Coronary artery (tissue), 2 donors: Measurements from ENCODE around the gene KATNB1.

Source experiments
- DNase-seq: peaks from one replicate; pipeline ENCODE4 v3.0.0-alpha.2; 2017; ENCODE audit warnings: low spot score
- H3K27ac ChIP-seq, 2 donors: fragments of 200-600 bp; sonication (generic); one replicate each; pipeline ENCODE4 v1.5.1; 2016 to 2019
- H3K4me3 ChIP-seq: fragments of 200-600 bp; sonication (generic); 2 replicates; pipeline ENCODE4 v1.5.1; 2016; ENCODE audit warnings: mild to moderate bottlenecking, moderate library complexity
- TF ChIP-seq, protein P1 (sequence below): fragments of 200-600 bp; sonication (generic); IDR thresholded peaks from one replicate; pipeline ENCODE4 v1.5.1; 2019; ENCODE audit warnings: antibody characterized with exemption

The KATNB1 gene

DNA sequence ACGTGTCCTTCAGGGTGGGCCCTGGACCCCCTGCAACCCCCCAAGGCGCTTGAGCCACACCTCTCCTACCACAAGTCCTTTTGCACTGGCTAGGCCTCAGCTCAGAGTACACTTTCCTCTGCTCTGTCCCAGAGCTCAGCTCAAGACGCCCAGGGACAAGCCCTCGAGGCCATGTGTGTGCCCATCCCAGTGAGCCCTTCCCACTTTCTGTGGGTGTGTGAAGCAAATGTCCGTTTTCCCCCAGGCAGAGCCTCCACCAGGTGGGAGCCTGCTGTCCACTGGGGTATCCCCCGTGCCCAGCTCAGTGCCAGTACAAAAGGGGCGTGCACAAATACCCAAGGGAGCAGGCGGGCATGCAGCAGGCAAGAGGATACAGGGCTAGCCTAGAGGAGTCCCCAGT, 48.3 kb downstream of the KATNB1 start:
- no peak overlapping the region for H3K27ac ChIP-seq
- DNase-seq: no peak
- no peak overlapping the region for H3K4me3 ChIP-seq
- TF ChIP-seq, protein P1, sequence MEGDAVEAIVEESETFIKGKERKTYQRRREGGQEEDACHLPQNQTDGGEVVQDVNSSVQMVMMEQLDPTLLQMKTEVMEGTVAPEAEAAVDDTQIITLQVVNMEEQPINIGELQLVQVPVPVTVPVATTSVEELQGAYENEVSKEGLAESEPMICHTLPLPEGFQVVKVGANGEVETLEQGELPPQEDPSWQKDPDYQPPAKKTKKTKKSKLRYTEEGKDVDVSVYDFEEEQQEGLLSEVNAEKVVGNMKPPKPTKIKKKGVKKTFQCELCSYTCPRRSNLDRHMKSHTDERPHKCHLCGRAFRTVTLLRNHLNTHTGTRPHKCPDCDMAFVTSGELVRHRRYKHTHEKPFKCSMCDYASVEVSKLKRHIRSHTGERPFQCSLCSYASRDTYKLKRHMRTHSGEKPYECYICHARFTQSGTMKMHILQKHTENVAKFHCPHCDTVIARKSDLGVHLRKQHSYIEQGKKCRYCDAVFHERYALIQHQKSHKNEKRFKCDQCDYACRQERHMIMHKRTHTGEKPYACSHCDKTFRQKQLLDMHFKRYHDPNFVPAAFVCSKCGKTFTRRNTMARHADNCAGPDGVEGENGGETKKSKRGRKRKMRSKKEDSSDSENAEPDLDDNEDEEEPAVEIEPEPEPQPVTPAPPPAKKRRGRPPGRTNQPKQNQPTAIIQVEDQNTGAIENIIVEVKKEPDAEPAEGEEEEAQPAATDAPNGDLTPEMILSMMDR: no peak

DNA sequence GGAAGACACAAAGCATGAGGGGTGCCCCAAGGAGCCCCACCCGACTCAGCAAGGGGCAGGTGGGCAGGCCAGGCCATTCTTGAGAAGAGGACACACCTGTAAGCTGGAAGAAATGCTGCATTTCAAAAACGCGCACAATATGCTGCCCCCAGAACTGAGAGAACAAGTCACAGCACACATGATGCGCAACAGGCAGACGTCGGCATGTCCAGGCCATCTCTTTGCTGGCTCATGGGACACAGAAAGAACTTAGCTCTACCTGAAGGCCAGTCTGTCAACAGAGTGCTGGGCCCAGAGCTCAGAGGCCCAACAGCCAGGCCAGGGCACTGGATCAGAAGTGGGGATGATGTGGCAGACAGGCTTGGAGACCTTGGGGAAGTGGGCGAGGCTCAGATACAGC, 48.8 kb downstream of the KATNB1 start:
- no peak for DNase-seq
- no peak overlapping the region for H3K4me3 ChIP-seq
- TF ChIP-seq, protein P1: no peak
- H3K27ac ChIP-seq: no peak overlapping the region

DNA sequence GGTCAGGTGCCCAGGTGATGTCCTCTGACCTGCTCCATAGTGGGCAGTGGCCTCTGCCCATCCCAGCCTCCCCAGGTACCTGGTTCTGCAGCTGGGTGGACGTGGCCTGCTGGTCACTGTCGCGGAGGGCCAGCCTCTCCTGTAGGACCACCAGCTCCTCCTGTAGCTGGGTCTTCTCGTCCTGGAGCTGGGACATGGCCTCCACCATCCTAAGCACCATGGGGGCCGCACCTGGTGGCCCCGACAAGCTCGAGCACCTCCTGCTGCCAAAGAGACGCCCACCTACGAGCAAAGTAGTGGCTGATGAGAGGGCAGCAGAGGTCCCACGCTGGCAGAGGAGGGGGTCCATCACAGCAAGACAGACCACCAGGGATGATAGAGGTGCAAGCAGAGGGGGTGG, 49.8 kb downstream of the KATNB1 start:
- TF ChIP-seq, protein P1: no peak
- H3K27ac ChIP-seq: no peak overlapping the region
- no peak for DNase-seq

DNA sequence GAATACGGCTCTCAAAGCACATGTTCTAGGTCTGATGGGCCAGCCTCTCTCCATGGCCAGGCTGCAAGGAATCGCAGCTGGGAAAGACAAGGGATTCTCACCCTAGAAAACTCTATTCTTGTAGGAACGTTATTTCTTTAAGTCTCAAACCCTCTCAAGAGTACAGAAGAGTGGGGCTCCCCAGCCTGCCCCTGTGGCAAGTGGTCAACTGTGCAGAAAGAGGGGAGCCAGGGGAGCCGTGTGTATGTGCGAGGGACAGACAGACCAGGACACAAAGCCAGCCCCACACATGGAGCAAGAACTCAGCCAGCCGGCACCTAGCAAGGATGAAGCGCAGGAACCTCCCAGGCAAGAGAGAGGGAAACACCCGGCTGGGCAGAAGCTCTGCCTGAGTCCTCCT, 50.4 kb downstream of the KATNB1 start:
- Histone ChIP-seq H3K4me3 (no peak overlapping the region), H3K27ac (no peak overlapping the region)
- TF ChIP-seq, protein P1: no peak
- DNase-seq: no peak

More for the DNA sequence above, 49.8 kb downstream of the KATNB1 start:
- no peak overlapping the region for H3K4me3 ChIP-seq

DNA sequence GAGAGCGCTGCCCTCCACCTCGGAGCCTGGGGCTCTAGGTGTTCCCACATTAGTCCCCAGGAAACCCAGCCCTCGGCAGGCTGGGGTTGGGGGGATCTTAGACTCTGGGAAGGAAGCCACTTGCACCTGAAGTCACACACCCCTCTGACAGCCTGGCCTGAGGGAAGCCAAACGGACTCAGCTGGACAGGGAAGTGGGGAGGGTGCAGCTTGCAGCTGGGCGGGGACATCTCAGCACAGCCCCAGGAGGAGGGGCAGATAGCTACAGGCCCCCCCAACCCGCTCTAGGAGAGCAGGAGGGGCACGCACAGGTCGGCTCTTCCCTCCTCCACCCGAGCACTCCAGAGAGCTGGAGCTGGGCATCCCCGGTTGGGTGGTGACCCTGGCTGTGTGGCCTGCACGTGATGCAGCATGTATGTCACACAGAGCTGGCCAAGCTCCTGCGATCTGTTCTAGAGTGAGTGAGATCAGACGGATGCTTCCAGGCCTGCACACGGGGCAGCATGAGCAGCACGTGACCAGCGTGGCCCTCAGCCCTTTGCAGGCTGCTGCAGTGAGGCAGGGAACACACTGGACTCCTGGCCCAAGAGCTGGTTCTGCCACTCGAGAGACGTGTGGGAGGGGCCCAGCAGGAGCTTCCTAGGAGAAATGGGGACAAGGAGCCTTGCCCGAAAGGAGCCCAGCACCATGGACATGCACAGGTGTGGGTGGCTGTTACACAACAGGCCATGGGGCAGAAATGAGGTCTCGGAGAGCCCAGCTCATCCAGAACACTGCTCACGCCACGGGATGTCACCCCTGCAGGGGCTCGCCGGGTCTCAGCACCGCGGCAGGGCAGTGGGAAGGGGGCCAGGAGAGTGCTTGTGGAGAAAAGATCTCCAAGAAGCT, 51.3 kb downstream of the KATNB1 start:
- TF ChIP-seq, protein P1: no peak
- no peak for DNase-seq
- peak overlapping the region in 1 of 2 donors; percentile 40 for H3K27ac ChIP-seq

DNA sequence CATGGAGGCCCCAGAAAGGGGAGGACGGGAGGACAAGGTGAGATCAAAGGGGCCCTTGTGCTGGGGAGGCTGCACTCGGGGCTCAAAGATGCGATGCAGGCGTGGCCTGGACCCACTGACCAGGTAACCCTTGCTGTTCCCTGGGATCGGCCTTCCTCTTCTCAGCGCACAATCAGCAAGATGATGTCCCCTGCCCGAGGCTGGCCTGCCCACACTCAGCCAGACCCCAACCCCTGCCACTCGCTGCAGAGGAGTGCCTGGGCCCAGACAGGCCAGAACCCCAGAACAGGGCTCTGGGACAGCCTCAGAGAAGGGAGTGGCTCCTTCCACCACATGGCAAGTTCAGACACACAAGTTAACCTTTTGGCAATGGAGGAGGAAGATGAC, 51.9 kb downstream of the KATNB1 start:
- no peak overlapping the region for H3K4me3 ChIP-seq
- H3K27ac ChIP-seq: peak overlapping the region in 1 of 2 donors; percentile 40
- DNase-seq: no peak
- TF ChIP-seq, protein P1: no peak

More for the DNA sequence above, 51.3 kb downstream of the KATNB1 start:
- no peak overlapping the region for H3K4me3 ChIP-seq

DNA sequence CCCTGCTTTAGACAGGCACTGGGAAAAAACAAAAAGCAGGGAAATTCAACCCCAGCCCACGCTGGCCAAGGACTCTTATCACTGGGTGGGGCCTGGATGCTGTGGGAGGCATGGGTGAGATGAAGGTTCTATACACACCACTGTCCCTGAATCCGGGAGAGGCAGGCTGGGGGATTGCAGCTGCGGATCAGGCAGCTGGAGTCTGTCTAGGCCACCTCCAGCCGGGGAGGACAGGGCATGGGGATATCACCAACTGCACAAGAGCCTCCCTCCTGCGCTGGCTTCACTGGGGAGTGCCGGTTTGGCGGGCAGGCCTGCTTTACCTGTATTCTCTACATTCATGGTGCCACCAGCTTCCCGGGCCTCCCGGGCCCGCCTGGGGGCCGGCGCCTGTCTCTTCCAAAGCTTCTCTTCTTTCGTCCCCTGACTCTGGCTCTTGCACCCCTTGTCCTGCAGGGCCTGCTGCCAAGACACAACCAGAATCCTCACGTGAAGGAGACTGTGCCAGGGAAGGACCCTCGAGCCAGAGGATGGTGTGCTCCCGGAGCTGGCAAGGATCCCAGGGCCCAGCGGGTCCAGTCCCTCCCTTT, 52.8 kb downstream of the KATNB1 start:
- TF ChIP-seq, protein P1: no peak
- no peak for DNase-seq
- Histone ChIP-seq H3K4me3 (no peak overlapping the region), H3K27ac (no peak overlapping the region)
